Cardiac muscle cell (in vitro differentiated cells and primary cell): ENCODE data around the gene GABRD. TPM values are rescaled to one million over a fixed set of nuclear protein-coding genes. Genes with fewer than 3 reads are reported as not detected.

Experiments
- DNase-seq, 2 donors: peaks; one replicate each; pipeline versions ENCODE4 v3.0.0 to v3.0.0-alpha.2; 2010 to 2017; ENCODE audit warnings: low read depth in 1 of 2, low spot score in 1 of 2
- H3K27ac ChIP-seq: fragments of 200-600 bp; sonication (generic); 2 replicates; pipeline ENCODE4 v1.5.1; 2016
- H3K27me3 ChIP-seq: fragments of 200-600 bp; sonication (generic); 2 replicates; pipeline ENCODE4 v1.6.0; 2016; ENCODE audit warnings: control low read depth
- H3K36me3 ChIP-seq: fragments of 200-600 bp; sonication (generic); 2 replicates; pipeline ENCODE4 v1.5.1; 2016; ENCODE audit warnings: control low read depth
- H3K4me1 ChIP-seq: fragments of 200-600 bp; sonication (generic); 2 replicates; pipeline ENCODE4 v1.8.1; 2017; ENCODE audit warnings: low read depth, mild to moderate bottlenecking, mixed run types
- H3K4me3 ChIP-seq: fragments of 200-600 bp; sonication (generic); 2 replicates; pipeline ENCODE4 v1.5.1; 2016; ENCODE audit warnings: mild to moderate bottlenecking
- H3K9me3 ChIP-seq: fragments of 200-600 bp; sonication (generic); 2 replicates; pipeline ENCODE4 v1.5.1; 2017; ENCODE audit warnings: low read depth, mild to moderate bottlenecking, control low read depth
- polyA plus RNA-seq: library from polyadenylated mRNA; unstranded; fragments of >200 nt; fragmentation: Nextera tagmentation; extraction: Ambion mirVana; gene quantifications from 2 replicates; pipeline ENCODE4 v1.2.1, GENCODE V29; 2016
- total RNA-seq: library from RNA; depleted of rRNA; stranded (reverse); fragments of >200 nt; gene quantifications from 2 replicates; pipeline ENCODE4 v1.2.3, GENCODE V29; 2016
- TF ChIP-seq, protein P1 (sequence below): IDR thresholded peaks from 2 replicates; pipeline ENCODE4 v1.5.1; 2012; ENCODE audit warnings: low read depth, mild to moderate bottlenecking, low read length

The GABRD gene
- total and polyA plus RNA-seq, 2 experiments from 2014 or later, result not detected

GRCh38 chr1:2079396-2080085, 60.4 kb downstream of the GABRD start:
- H3K4me1 ChIP-seq, result no peaks in the 10 kb centered on the region
- H3K9me3 ChIP-seq, result no peaks in the 10 kb centered on the region
- no peak overlapping the region for H3K27ac ChIP-seq
- no peaks in the 10 kb centered on the region for H3K36me3 ChIP-seq
- no peak for DNase-seq
- H3K27me3 ChIP-seq, result no peaks in the 10 kb centered on the region
- TF ChIP-seq, protein P1, sequence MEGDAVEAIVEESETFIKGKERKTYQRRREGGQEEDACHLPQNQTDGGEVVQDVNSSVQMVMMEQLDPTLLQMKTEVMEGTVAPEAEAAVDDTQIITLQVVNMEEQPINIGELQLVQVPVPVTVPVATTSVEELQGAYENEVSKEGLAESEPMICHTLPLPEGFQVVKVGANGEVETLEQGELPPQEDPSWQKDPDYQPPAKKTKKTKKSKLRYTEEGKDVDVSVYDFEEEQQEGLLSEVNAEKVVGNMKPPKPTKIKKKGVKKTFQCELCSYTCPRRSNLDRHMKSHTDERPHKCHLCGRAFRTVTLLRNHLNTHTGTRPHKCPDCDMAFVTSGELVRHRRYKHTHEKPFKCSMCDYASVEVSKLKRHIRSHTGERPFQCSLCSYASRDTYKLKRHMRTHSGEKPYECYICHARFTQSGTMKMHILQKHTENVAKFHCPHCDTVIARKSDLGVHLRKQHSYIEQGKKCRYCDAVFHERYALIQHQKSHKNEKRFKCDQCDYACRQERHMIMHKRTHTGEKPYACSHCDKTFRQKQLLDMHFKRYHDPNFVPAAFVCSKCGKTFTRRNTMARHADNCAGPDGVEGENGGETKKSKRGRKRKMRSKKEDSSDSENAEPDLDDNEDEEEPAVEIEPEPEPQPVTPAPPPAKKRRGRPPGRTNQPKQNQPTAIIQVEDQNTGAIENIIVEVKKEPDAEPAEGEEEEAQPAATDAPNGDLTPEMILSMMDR, result no peak
- no peak overlapping the region for H3K4me3 ChIP-seq

DNA sequence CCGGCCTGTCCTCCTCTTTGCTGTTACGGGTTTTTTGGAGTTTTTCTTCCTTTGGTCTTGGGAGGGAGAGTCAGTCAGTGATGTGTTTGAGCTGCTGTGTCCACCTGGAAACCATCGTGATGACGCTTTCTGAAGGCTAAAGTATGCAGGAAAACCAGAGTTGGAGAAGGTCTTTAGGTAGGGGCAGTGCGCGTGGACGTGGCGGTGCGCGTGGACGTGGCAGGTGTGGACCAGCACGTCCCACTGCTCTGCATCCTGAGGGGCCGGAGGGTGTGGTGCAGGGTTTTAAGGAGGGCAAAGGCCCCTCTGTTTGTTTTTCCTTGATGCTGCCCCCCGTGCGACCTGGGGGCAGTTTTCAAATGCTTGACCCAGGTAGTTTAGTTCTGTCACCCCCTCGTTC, 61.0 kb downstream of the GABRD start:
- Histone ChIP-seq H3K27ac (no peak overlapping the region), H3K4me1 (no peaks in the 10 kb centered on the region), H3K4me3 (no peak overlapping the region), H3K27me3 (no peaks in the 10 kb centered on the region), H3K36me3 (no peaks in the 10 kb centered on the region), H3K9me3 (no peaks in the 10 kb centered on the region)
- DNase-seq, result no peak
- TF ChIP-seq, protein P1, result no peak

Other genes with a start within 250 kb of the GABRD start
- 49.2 and 71.2 TPM in 2 replicates for gene NADK, start 240.9 kb upstream of the GABRD start, total RNA-seq
- 42.7 and 45.2 TPM in 2 replicates for gene NADK, start 240.9 kb upstream of the GABRD start, polyA plus RNA-seq
- 85.5 and 93.5 TPM in 2 replicates for gene GNB1, start 128.3 kb upstream of the GABRD start, total RNA-seq
- 185 and 196 TPM in 2 replicates for gene GNB1, start 128.3 kb upstream of the GABRD start, polyA plus RNA-seq
- 0.63 TPM in 1 of 2 replicates, not detected in the other for gene CALML6, start 104.1 kb upstream of the GABRD start, total RNA-seq
- gene CALML6, start 104.1 kb upstream of the GABRD start, polyA plus RNA-seq, result 0.28 TPM in 1 of 2 replicates, not detected in the other
- gene TMEM52, start 100.1 kb upstream of the GABRD start, total RNA-seq, result 6.9 and 7.1 TPM in 2 replicates
- 4.2 and 16.6 TPM in 2 replicates for gene TMEM52, start 100.1 kb upstream of the GABRD start, polyA plus RNA-seq
- 0.63 and 0.67 TPM in 2 replicates for gene CFAP74, start 15.6 kb upstream of the GABRD start, total RNA-seq
- 0.65 and 1.7 TPM in 2 replicates for gene CFAP74, start 15.6 kb upstream of the GABRD start, polyA plus RNA-seq
- 46.8 and 50.9 TPM in 2 replicates for gene PRKCZ, start 31.1 kb downstream of the GABRD start, total RNA-seq
- 43.8 and 44.6 TPM in 2 replicates for gene PRKCZ, start 31.1 kb downstream of the GABRD start, polyA plus RNA-seq
- 109 and 130 TPM in 2 replicates for gene FAAP20, start 175.4 kb downstream of the GABRD start, total RNA-seq
- 188 and 219 TPM in 2 replicates for gene FAAP20, start 175.4 kb downstream of the GABRD start, polyA plus RNA-seq
- gene SKI, start 209.0 kb downstream of the GABRD start, total RNA-seq, result 25.2 and 31.9 TPM in 2 replicates
- 2.7 and 5.2 TPM in 2 replicates for gene SKI, start 209.0 kb downstream of the GABRD start, polyA plus RNA-seq